Fibroblast of the aortic adventitia (primary cell): ENCODE data around the gene NEDD4L. TPM values are rescaled to one million over a fixed set of nuclear protein-coding genes. Genes with fewer than 3 reads are reported as not detected.
A peak's percentile ranks its signal among the peaks of the same experiment; 100 is the strongest.

ENCODE experiments used
- DNase-seq: peaks from one replicate; pipeline ENCODE4 v3.0.0-alpha.2; 2010; ENCODE audit warnings: low read depth
- H3K4me3 ChIP-seq: 2 replicates; pipeline ENCODE4 v1.5.1; 2011; ENCODE audit warnings: low read depth, mild to moderate bottlenecking, control low read depth, low read length, moderate library complexity
- total RNA-seq: library from RNA; depleted of rRNA; stranded (reverse); fragments of >200 nt; gene quantifications from 2 replicates; pipeline ENCODE4 v1.2.3, GENCODE V29; 2012; ENCODE audit warnings: low replicate concordance
- TF ChIP-seq, protein P1 (sequence below): IDR thresholded peaks from 2 replicates; pipeline ENCODE4 v1.5.1; 2011; ENCODE audit warnings: mild to moderate bottlenecking, low read length, control low read depth, inconsistent platforms; ENCODE audit not compliant: insufficient read depth

Gene NEDD4L
- total RNA-seq, 1 donor: 22.2 TPM

GRCh38 chr18:58152891-58153290 lies 108.9 kb downstream of the NEDD4L start:
- DNase-seq: no peak
- TF ChIP-seq, protein P1, sequence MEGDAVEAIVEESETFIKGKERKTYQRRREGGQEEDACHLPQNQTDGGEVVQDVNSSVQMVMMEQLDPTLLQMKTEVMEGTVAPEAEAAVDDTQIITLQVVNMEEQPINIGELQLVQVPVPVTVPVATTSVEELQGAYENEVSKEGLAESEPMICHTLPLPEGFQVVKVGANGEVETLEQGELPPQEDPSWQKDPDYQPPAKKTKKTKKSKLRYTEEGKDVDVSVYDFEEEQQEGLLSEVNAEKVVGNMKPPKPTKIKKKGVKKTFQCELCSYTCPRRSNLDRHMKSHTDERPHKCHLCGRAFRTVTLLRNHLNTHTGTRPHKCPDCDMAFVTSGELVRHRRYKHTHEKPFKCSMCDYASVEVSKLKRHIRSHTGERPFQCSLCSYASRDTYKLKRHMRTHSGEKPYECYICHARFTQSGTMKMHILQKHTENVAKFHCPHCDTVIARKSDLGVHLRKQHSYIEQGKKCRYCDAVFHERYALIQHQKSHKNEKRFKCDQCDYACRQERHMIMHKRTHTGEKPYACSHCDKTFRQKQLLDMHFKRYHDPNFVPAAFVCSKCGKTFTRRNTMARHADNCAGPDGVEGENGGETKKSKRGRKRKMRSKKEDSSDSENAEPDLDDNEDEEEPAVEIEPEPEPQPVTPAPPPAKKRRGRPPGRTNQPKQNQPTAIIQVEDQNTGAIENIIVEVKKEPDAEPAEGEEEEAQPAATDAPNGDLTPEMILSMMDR: no peak
- no peak overlapping the region for H3K4me3 ChIP-seq

- DNase-seq: no peak
- TF ChIP-seq, protein P1: no peak
- no peak overlapping the region for H3K4me3 ChIP-seq
These were observed 112.5 kb downstream of the NEDD4L start for GRCh38 chr18:58156516-58156915.

DNA sequence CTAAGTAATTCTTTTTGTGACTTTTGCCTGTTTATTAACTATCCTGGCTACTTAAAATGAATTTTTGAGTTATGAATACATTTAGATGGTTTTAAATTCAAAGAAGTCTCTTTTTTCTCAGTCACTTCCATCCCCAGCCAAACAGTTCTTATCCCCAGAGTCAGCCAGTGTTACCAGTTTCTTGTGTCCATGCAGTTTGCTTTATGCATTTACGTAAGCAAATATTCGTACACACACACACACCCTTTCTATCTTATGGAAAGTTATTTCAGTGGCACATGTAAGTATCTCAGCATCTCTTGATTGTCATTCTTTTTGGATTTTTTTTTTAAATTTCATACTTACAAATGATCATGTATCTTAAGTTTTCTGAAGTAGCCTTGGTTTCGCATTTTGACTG lies 113.2 kb downstream of the NEDD4L start:
- DNase-seq: no peak
- no peak overlapping the region for H3K4me3 ChIP-seq
- TF ChIP-seq, protein P1: no peak

- TF ChIP-seq, protein P1: no peak
- no peak overlapping the region for H3K4me3 ChIP-seq
- no peak for DNase-seq
These were observed 114.0 kb downstream of the NEDD4L start for GRCh38 chr18:58158008-58158407.

DNA sequence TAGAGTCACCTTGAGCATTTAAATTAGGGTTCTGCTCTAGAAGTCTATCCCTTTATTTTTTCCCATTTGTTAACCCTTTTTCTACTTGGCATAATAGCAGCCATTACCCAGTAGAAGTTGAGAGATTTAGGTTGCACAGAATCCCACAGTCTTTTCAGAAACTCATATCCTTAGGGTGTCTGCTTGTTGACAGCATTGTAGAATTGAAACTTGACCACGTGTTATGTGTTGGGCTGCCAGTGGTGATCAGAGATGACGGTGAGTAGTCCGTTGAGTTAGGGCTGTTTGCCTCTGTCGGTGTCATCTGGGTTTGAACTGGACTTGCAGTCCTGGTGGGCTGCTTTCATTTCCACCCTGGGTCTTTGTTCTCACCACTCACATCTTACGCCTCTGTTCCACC lies 114.4 kb downstream of the NEDD4L start:
- TF ChIP-seq, protein P1: no peak
- H3K4me3 ChIP-seq: no peak overlapping the region
- no peak for DNase-seq

GRCh38 chr18:58161659-58162058 lies 117.6 kb downstream of the NEDD4L start:
- TF ChIP-seq, protein P1: no peak
- no peak overlapping the region for H3K4me3 ChIP-seq
- DNase-seq: peak; percentile 4

DNA sequence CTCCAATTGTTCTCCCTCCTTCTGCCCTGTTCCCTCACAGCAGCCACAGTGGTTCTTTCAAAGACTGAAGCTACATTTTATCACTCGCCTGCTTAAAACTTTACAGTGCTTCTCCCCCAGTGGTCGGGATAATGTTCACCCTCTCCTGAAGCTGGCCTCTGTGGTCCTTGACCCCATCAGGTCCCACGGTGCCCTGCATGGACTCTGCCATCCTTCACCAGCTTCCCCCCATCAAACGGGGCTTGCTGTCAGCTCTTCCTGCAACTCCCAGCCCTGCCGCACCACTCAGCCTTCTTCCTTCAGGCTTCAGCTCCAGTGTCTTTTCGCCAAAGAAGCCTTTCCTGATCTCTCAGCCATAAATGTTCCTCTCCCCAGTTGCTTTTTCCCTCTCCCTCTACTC lies 118.1 kb downstream of the NEDD4L start:
- DNase-seq: no peak
- TF ChIP-seq, protein P1: no peak
- H3K4me3 ChIP-seq: no peak overlapping the region
